ENCODE data around the gene KIFC3.
"Not testable (repeated sequence)": the region's sequence is repeated elsewhere in the genome, so short reads cannot be mapped to it uniquely, and the experiment has no call there.

The KIFC3 gene

DNA sequence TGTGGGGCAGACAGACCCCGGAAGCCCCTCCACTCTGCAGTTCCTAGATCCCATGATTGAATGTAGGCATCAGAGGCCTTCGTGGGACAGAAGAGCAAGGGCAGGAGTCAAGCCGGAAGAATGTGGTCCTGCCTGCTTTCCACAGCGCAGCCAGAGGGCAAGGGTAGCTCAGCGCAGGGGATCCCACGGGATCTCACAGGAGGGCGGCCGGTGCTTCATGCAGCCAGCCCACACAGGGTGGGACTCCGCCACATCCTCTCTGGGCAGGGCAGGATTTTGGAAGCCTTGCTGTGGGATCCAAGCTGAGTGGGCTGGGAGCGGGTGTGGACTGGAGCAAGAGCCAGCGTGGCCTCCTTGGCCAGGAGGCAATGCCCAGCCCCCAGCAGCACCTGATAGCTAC lies 53.7 kb downstream of the KIFC3 start:
- peaks cover 25% of the 10 kb centered on the region for H3K36me3 ChIP-seq (ENCODE audit: control insufficient read depth, insufficient read depth, low read length)
- no peak overlapping the region for H3K4me3 ChIP-seq (ENCODE audit: low read depth, low read length)
- H3K27ac ChIP-seq (ENCODE audit: low read depth, low read length): no peak overlapping the region
- H3K4me1 ChIP-seq (ENCODE audit: control insufficient read depth, insufficient read depth, low read length): no peaks in the 10 kb centered on the region
- no peaks in the 10 kb centered on the region for H3K27me3 ChIP-seq (ENCODE audit: control insufficient read depth, insufficient read depth, low read length)
- H3K9me3 ChIP-seq (ENCODE audit: control insufficient read depth, insufficient read depth, low read length): no peaks in the 10 kb centered on the region
- no peak overlapping the region for H3K9ac ChIP-seq (ENCODE audit: low read depth, low read length)

DNA sequence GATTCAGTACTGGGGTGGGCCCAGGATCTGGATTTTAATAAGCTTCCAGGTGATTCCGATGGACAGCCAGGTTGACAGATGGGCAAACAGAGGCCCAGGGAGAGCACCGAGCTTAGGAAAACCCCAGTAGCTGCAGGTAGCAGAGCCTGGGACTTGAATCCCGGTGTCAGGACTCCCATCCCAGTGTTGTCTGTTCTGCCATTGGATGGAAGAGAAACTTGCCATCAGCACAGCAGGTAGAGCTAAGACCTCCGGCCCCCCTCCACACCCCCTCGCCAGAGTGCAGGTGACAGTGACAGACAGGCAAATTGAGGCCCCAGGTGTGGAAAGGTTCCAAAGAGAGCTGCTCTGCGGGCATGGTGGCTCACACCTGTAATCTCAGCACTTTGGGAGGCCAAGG lies 54.3 kb downstream of the KIFC3 start:
- Histone ChIP-seq H3K27ac (ENCODE audit: low read depth, low read length) (no peak overlapping the region), H3K4me1 (ENCODE audit: control insufficient read depth, insufficient read depth, low read length) (no peaks in the 10 kb centered on the region), H3K27me3 (ENCODE audit: control insufficient read depth, insufficient read depth, low read length) (no peaks in the 10 kb centered on the region), H3K36me3 (ENCODE audit: control insufficient read depth, insufficient read depth, low read length) (peaks cover 21% of the 10 kb centered on the region), H3K9ac (ENCODE audit: low read depth, low read length) (no peak overlapping the region), H3K4me3 (ENCODE audit: low read depth, low read length) (no peak overlapping the region), H3K9me3 (ENCODE audit: control insufficient read depth, insufficient read depth, low read length) (no peaks in the 10 kb centered on the region)

DNA sequence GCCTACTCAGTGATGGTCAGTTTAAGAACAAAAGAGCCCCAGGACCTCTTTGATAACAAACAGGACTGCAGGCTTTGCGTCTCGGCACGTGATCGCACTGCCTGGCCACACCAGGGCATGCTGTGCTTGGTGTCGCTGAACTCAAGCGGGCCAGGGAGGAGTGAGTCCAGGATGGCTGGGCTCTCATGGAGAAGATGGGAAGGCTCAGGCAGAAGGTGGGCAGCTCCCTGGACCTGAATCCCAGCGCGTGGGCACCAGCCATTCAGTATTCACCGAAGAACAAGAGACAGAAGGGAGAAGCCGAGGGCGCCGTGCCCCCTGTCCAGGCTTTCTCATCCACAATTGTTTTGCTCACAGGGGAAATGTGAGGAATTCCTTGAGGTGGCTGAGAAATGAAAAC lies 54.8 kb downstream of the KIFC3 start:
- Histone ChIP-seq H3K9me3 (ENCODE audit: control insufficient read depth, insufficient read depth, low read length) (no peaks in the 10 kb centered on the region), H3K27ac (ENCODE audit: low read depth, low read length) (no peak overlapping the region), H3K4me1 (ENCODE audit: control insufficient read depth, insufficient read depth, low read length) (no peaks in the 10 kb centered on the region), H3K9ac (ENCODE audit: low read depth, low read length) (no peak overlapping the region), H3K4me3 (ENCODE audit: low read depth, low read length) (no peak overlapping the region), H3K36me3 (ENCODE audit: control insufficient read depth, insufficient read depth, low read length) (peaks cover 21% of the 10 kb centered on the region), H3K27me3 (ENCODE audit: control insufficient read depth, insufficient read depth, low read length) (no peaks in the 10 kb centered on the region)

DNA sequence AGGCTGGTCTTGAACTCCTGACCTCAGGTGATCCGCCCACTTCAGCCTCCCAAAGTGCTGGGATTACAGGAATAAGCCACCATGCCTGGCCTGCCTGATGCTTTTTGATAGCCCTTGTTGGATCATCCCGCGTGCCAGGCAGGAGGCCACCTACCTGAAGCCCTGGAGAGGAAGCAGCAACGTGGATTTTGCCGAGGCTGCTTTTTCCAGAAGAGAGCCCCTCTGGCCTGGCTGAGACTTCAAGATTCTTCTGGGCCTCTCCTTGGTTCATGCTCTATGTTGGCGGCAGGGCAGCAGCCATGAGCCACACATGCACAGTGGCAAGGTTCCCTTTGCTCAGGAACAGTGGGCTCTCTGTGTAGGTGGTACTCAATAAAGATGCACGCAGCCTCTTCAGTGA lies 55.2 kb downstream of the KIFC3 start:
- no peak overlapping the region for H3K27ac ChIP-seq (ENCODE audit: low read depth, low read length)
- peaks cover 24% of the 10 kb centered on the region for H3K36me3 ChIP-seq (ENCODE audit: control insufficient read depth, insufficient read depth, low read length)

DNA sequence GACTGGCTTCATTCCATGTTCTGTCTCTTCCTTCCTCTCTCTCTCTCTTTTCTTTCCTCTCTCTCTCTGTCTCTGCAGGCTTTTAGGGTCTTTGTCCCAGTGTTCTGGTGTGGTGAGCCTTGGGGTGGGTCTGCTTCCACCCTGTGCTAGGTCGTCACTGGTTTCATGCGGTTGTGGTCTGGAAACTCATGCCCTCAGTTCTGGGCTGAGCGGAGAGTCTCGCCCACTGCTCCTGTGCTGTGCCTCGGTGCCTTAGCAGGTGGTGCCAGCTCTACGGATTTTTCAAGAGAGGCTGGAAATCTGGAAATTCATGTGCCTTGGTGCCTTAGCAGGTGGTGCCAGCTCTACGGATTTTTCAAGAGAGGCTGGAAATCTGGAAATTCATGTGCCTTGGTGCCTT lies 56.0 kb downstream of the KIFC3 start:
- H3K27me3 ChIP-seq (ENCODE audit: control insufficient read depth, insufficient read depth, low read length); H3K9ac ChIP-seq (ENCODE audit: low read depth, low read length); H3K4me3 ChIP-seq (ENCODE audit: low read depth, low read length); H3K4me1 ChIP-seq (ENCODE audit: control insufficient read depth, insufficient read depth, low read length); H3K27ac ChIP-seq (ENCODE audit: low read depth, low read length); H3K9me3 ChIP-seq (ENCODE audit: control insufficient read depth, insufficient read depth, low read length): not testable (repeated sequence)
- peaks cover 22% of the 10 kb centered on the region for H3K36me3 ChIP-seq (ENCODE audit: control insufficient read depth, insufficient read depth, low read length)

More for the DNA sequence above, 55.2 kb downstream of the KIFC3 start:
- Histone ChIP-seq H3K4me1 (ENCODE audit: control insufficient read depth, insufficient read depth, low read length) (no peaks in the 10 kb centered on the region), H3K9ac (ENCODE audit: low read depth, low read length) (no peak overlapping the region), H3K9me3 (ENCODE audit: control insufficient read depth, insufficient read depth, low read length) (no peaks in the 10 kb centered on the region), H3K4me3 (ENCODE audit: low read depth, low read length) (no peak overlapping the region), H3K27me3 (ENCODE audit: control insufficient read depth, insufficient read depth, low read length) (no peaks in the 10 kb centered on the region)

DNA sequence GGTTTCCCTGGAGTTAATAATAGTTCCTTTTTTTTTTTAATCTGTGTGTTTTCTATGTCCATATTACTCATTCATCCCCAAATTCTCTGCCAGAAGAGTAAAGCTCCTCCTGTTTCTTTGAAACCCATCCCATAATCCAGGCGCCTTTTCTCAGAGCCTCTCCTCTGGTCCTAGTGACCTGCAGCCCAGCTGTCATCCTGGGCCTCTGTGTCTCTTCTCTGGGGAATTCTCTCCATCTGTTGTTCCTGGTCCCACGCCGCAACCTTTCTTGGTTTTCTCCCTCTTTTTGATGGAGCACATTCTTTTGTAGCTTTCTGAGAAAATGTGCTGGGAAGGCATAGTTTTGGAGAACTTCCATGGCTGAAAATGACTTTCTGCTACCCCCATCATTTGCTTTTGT lies 56.5 kb downstream of the KIFC3 start:
- H3K36me3 ChIP-seq (ENCODE audit: control insufficient read depth, insufficient read depth, low read length): peaks cover 18% of the 10 kb centered on the region
- no peaks in the 10 kb centered on the region for H3K4me1 ChIP-seq (ENCODE audit: control insufficient read depth, insufficient read depth, low read length)
- H3K9me3 ChIP-seq (ENCODE audit: control insufficient read depth, insufficient read depth, low read length): no peaks in the 10 kb centered on the region
- no peak overlapping the region for H3K9ac ChIP-seq (ENCODE audit: low read depth, low read length)
- no peak overlapping the region for H3K27ac ChIP-seq (ENCODE audit: low read depth, low read length)
- H3K27me3 ChIP-seq (ENCODE audit: control insufficient read depth, insufficient read depth, low read length): no peaks in the 10 kb centered on the region
- H3K4me3 ChIP-seq (ENCODE audit: low read depth, low read length): no peak overlapping the region

DNA sequence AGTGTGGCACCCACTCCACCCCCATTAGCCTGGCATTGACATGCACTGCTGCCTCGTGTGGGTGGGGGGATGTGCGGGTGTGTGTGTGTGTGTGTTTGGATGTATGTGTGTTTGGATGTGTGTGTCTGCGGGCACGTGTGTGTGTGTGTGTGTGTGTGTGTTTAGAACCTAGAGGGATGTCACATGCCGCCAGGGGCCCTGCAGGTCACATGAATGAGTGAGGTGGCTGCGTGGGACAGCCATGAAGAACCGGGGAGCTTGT lies 57.7 kb downstream of the KIFC3 start:
- Histone ChIP-seq H3K4me3 (ENCODE audit: low read depth, low read length) (no peak overlapping the region), H3K9ac (ENCODE audit: low read depth, low read length) (no peak overlapping the region), H3K27ac (ENCODE audit: low read depth, low read length) (no peak overlapping the region), H3K9me3 (ENCODE audit: control insufficient read depth, insufficient read depth, low read length) (no peaks in the 10 kb centered on the region), H3K27me3 (ENCODE audit: control insufficient read depth, insufficient read depth, low read length) (no peaks in the 10 kb centered on the region), H3K36me3 (ENCODE audit: control insufficient read depth, insufficient read depth, low read length) (peaks cover 15% of the 10 kb centered on the region), H3K4me1 (ENCODE audit: control insufficient read depth, insufficient read depth, low read length) (no peaks in the 10 kb centered on the region)

DNA sequence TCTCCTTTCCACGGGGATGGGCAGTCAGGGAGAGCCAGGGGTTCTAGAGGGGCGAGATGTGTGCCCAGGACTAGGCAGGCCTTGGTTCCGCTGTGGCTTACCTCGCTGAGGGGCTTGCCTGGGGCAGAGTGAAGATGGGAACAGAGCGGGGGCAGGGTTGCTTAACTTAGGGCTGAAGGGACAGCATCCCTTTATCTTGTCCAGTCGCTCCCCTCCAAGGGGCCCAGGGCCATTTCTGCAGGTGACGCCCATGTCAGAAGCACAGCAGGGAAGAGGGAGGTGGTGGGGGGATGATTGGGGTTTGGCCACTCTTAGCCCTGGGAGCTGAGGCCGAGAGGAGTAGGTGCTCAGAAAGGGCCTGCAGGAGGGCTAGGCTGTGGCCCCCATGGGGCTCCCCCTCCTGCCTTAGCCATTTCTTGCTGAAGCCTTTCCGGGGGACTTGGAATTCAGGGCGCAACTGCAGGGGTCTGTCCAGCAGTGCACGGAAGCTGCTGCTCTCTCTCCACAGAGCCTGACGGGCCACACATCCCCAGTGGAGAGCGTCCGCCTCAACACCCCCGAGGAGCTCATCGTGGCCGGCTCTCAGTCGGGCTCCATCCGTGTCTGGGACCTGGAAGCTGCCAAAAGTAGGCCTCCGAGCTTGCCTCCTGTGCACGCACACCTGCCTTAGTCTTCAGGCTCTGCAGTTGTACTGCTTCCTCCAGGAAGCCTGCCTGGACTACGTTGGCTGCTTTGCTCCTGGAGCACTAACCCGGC lies 58.2 kb downstream of the KIFC3 start:
- H3K4me3 ChIP-seq (ENCODE audit: low read depth, low read length): no peak overlapping the region
- no peak overlapping the region for H3K27ac ChIP-seq (ENCODE audit: low read depth, low read length)
- no peaks in the 10 kb centered on the region for H3K27me3 ChIP-seq (ENCODE audit: control insufficient read depth, insufficient read depth, low read length)
- no peaks in the 10 kb centered on the region for H3K4me1 ChIP-seq (ENCODE audit: control insufficient read depth, insufficient read depth, low read length)
- no peak overlapping the region for H3K9ac ChIP-seq (ENCODE audit: low read depth, low read length)
- no peaks in the 10 kb centered on the region for H3K9me3 ChIP-seq (ENCODE audit: control insufficient read depth, insufficient read depth, low read length)
- H3K36me3 ChIP-seq (ENCODE audit: control insufficient read depth, insufficient read depth, low read length): peaks cover 17% of the 10 kb centered on the region

DNA sequence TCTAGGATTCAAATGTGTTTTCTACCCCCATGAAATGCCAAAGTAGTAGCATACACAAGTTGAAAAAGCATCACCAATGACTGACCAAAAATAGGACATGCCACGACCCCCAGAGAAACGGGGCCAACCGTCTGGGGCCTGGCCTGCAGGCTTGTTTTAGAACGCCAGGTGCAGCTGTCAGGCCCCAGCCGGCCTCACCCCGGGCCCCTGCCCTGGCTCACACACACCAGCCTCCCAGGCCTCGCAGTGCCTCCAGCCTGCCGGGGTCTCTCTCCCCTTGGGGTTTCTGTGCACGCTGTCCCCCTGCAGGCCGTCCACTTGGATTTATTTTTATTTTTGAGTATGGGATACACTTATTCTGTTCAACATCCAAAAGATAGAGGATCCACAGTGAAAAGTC lies 58.8 kb downstream of the KIFC3 start:
- Histone ChIP-seq H3K4me3 (ENCODE audit: low read depth, low read length) (no peak overlapping the region), H3K36me3 (ENCODE audit: control insufficient read depth, insufficient read depth, low read length) (peaks cover 19% of the 10 kb centered on the region), H3K9me3 (ENCODE audit: control insufficient read depth, insufficient read depth, low read length) (no peaks in the 10 kb centered on the region), H3K9ac (ENCODE audit: low read depth, low read length) (no peak overlapping the region), H3K27me3 (ENCODE audit: control insufficient read depth, insufficient read depth, low read length) (no peaks in the 10 kb centered on the region), H3K4me1 (ENCODE audit: control insufficient read depth, insufficient read depth, low read length) (no peaks in the 10 kb centered on the region), H3K27ac (ENCODE audit: low read depth, low read length) (no peak overlapping the region)

DNA sequence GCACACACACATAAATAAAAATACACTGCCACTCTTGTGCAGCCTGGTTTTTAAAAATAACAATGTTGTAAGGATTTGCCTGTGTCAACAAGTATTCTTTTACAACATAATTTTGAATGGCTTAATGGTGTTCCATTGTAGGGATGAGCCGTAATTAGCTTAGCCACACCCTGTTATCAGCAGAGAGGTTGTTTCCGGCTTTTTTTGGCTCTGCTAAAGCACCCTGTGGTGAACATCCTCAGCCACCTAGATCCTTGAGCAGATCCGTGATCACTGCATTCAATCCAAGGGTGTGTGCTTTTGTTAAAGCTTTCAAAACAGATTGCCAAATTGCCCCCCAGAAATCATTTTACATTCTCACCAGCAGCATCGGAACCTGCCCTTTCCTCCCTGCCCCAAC lies 59.7 kb downstream of the KIFC3 start:
- H3K27ac ChIP-seq (ENCODE audit: low read depth, low read length): no peak overlapping the region
- no peak overlapping the region for H3K9ac ChIP-seq (ENCODE audit: low read depth, low read length)
- H3K27me3 ChIP-seq (ENCODE audit: control insufficient read depth, insufficient read depth, low read length): no peaks in the 10 kb centered on the region

DNA sequence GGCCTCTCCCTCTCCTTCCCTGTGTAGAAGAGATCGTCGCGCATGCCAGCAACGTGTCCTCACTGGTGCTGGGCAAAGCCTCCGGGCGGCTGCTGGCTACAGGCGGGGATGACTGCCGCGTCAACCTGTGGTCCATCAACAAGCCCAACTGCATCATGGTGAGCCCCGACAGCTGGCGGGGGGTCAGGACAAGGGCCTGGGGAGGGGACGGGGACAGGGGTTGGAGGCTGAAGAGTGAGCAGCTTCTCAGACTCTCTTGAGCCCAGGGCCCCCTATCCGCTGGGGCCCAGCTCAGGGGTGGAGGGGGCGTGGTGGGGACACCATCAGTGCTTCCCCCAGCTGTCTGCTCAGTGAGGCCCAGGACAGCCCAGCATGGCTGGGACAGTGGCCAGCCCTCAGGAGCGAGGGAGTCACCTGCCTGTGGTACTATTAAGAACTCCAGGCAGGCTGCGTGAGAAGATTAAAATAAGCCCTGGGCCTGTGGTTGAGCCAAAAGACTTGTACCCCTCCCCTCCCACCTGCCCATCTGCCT lies 60.6 kb downstream of the KIFC3 start:
- no peak overlapping the region for H3K4me3 ChIP-seq (ENCODE audit: low read depth, low read length)
- no peaks in the 10 kb centered on the region for H3K9me3 ChIP-seq (ENCODE audit: control insufficient read depth, insufficient read depth, low read length)
- H3K36me3 ChIP-seq (ENCODE audit: control insufficient read depth, insufficient read depth, low read length): peaks cover 24% of the 10 kb centered on the region
- H3K27ac ChIP-seq (ENCODE audit: low read depth, low read length): no peak overlapping the region
- no peaks in the 10 kb centered on the region for H3K27me3 ChIP-seq (ENCODE audit: control insufficient read depth, insufficient read depth, low read length)
- H3K9ac ChIP-seq (ENCODE audit: low read depth, low read length): no peak overlapping the region
- H3K4me1 ChIP-seq (ENCODE audit: control insufficient read depth, insufficient read depth, low read length): peaks cover 2% of the 10 kb centered on the region

More for the DNA sequence above, 59.7 kb downstream of the KIFC3 start:
- Histone ChIP-seq H3K4me3 (ENCODE audit: low read depth, low read length) (no peak overlapping the region), H3K36me3 (ENCODE audit: control insufficient read depth, insufficient read depth, low read length) (peaks cover 20% of the 10 kb centered on the region), H3K9me3 (ENCODE audit: control insufficient read depth, insufficient read depth, low read length) (no peaks in the 10 kb centered on the region), H3K4me1 (ENCODE audit: control insufficient read depth, insufficient read depth, low read length) (no peaks in the 10 kb centered on the region)
